Measurements from ENCODE around the gene GTF2IRD1.
"Not testable (repeated sequence)": the region's sequence is repeated elsewhere in the genome, so short reads cannot be mapped to it uniquely, and the experiment has no call there.

Gene GTF2IRD1

DNA sequence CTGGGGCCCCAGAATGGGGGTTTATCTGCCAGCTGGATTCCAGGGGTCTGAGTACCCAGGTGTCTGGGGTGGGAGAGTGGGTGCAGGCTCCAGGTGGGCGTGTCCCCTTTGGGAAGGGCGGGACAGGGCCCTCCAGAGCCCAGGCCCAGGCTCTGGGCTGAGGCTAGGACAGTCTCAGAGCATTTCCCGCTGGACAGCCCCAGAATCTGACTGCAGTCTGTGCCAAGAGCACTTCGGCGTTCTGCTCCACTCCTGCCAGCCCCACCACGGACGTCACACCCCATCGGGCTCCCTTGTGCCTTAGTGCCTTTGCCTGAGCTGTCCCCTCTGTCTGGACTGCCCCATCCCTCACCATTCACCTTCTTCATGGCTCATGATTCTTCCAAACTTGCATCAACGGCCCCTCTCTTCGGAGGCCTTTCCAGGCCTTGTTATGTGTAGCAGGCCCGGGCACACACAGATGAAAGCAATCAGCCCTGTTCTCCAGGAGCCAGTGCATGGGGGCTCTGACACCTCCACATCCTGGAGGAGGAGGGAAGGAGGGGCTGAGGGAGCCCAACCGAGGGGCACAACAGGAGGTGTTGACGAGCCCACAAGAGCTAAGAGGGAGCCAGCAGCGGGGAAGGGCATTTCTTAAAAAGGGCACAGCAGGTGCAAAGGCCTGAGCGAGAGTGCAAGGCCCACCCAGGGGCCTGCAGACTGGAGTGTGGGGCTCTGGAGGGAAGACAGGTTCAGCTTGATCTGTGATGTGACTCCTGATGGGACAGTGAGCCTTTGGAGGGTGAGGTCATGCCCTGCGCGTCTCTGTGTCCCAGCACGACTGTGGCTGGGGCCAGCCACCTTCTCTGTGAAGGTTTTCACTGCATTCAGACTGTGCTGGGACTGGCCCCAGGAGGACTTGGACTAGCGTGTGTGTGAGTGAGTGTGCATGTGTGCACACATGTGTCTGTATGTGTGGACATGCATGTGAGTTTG is 41.7 kb downstream of the GTF2IRD1 start:
- no peak for DNase-seq

- DNase-seq, result no peak
Observed at GRCh38 chr7:74496272-74496671, 42.6 kb downstream of the GTF2IRD1 start.

DNA sequence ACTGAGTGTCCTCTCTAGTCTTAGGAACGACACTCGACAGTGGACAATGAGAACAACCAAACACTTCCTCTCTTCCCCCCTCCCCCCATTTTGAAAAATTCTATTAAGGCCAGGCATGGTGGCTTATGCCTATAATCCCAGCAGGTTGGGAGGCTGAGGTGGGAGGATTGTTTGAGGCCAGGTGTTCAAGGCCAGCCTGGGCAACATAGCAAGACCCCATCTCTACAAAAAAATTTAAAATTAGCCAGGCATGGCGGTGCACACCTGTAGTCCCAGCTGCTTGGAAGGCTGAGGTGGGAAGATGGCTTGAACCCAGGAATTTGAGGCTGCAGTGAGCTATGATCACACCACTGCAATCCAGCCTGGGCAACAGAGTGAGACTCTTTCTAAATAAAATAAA is 43.1 kb downstream of the GTF2IRD1 start:
- DNase-seq, result not testable (repeated sequence)

- DNase-seq, result no peak
Observed at GRCh38 chr7:74498354-74498753, 44.6 kb downstream of the GTF2IRD1 start.

GRCh38 chr7:74498996-74499834 is 45.5 kb downstream of the GTF2IRD1 start:
- DNase-seq, result no peak

DNA sequence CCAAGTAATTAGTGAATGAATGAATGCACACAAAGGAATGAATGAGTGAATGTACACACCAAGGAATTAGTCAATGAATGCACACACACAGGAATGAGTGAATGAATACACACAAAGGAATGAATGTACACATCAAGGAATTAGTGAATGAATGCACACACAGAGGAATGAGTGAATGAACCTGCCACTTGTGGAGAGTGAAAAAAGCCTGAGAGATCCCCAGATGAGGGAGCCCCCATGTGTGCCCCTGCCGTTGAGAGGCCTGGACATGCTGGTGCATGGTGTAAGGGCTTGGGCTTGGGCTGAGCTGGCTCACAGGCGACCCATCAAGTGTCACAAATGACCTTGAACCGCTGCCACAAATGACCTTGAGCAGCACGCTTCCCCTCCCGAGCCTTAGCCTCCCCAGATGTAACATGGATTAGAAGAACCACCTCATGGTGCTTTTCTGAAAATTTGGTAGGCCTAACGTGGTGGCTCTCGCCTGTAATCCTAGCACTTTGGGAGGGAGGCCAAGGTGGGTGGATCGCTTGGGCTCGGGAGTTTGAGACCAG is 46.2 kb downstream of the GTF2IRD1 start:
- no peak for DNase-seq

DNA sequence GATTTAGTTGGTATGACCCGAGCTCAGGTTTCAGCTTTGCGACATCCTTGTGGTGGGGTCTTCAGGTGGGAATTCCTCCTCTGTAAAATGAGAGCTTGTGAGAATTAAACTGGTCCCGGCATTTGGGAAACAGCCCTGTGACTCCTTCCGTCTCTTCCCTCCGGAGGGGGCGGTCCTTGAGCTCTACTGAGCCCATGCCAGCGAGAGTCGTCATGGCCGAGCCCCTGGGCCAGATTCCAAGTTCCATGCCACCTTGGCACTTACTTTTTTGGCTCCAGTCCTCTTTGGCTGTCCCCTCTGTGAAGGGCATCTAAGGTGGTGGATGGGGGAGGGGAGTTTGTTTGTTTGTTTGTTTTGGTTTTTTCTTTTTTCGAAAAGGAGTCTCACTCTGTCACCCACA is 47.6 kb downstream of the GTF2IRD1 start:
- no peak for DNase-seq

GRCh38 chr7:74502216-74502891 is 48.6 kb downstream of the GTF2IRD1 start:
- DNase-seq, result no peak

DNA sequence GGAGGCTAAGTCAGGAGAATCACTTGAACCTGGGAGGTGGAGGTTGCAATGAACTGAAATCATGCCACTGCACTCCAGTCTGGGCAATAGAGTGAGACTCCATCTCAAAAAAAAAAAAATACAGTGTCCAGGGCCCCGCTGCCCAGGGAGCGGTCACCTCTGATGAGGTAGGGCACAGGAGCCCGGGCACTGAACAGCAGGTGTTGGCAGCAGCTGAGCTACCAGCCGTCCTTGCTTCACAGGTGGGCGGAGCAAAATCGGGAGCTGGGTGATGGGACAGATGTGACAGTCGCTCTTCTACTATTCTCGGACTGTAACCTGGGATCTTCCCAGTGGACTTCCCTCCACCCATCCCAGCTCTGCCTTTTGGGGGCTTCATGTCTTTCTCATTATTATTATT is 49.4 kb downstream of the GTF2IRD1 start:
- DNase-seq, result no peak

GRCh38 chr7:74503943-74504342 is 50.2 kb downstream of the GTF2IRD1 start:
- DNase-seq, result no peak

- no peak for DNase-seq
Observed at GRCh38 chr7:74505471-74506324, 52.0 kb downstream of the GTF2IRD1 start.

DNA sequence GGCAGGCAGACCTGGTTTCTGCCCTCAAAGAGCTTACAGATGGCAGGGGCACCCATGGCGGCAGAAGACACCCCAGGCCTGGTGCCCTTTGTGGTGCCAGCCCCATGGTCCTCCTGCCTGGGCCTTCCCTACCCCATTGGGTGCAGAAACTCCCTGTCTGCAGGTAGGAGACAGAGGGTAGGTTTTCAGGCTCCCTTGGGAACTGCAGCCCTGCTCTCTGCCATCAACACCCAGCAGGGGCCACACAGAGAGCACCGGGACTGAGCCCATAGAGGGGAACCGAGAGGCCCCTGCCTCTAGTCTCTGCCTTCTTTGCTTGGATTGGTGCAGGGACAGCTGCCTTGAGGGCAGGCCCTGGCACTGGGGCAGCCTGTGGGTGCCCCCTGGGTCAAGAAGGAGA is 52.6 kb downstream of the GTF2IRD1 start:
- DNase-seq, result no peak

- DNase-seq, result no peak
Observed at GRCh38 chr7:74507538-74508319, 54.0 kb downstream of the GTF2IRD1 start.

DNA sequence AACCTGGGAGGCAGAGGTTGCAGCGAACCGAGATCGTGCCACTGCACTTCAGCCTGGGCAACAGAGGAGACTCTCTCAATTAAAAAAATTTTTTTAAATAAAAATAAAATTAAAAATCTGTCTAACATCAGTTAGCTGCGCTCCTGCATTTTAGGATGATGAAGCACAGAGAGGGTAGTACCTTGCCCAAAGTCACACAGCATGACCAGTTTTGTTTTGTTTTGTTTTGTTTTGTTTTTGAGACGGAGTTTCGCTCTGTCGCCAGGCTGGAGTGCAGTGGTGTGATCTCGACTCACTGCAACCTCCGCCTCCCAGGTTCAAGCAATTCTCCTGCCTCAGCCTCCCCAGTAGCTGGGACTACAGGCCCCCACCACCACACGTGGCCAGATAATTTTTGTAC is 55.7 kb downstream of the GTF2IRD1 start:
- DNase-seq, result not testable (repeated sequence)

DNA sequence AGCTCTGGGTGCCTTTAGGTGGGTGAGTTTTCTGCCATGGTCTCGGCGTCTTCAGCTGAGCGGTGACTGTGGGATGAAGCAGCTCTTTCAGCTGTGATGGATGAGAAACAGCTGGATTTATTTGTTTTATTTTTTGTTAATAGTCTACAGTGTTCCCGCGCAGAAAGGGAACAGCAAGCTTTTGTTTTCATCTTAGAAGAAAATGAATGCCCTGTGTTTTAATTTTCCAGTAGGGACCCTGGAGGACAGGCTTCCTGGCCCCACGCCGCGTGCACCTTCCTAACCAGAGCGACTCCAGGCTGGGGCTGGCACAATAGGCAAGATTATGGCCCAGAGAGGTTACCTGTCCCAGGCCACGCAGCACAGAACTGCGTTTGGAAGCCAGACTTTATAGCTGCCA is 57.6 kb downstream of the GTF2IRD1 start:
- no peak for DNase-seq

- DNase-seq, result no peak
Observed at GRCh38 chr7:74512762-74513161, 59.1 kb downstream of the GTF2IRD1 start.

GRCh38 chr7:74514131-74514591 is 60.5 kb downstream of the GTF2IRD1 start:
- no peak for DNase-seq

DNA sequence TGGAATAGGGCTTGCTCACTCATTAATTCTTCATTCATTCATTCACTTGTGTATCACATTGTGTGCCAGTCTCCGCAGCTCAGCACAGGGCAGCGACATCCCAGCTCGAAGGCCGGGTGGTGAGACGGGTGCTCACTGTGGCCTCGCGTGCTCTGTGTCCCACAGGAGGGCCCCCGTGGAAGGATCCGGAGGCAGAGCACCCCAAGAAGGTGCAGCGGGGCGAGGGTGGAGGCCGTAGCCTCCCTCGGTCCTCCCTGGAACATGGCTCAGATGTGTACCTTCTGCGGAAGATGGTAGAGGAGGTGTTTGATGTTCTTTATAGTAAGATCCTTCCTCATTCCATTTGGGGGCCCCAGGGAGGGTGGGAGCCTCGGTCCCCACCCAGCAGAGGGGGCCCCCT is 61.6 kb downstream of the GTF2IRD1 start:
- DNase-seq, result no peak

GRCh38 chr7:74516214-74516613 is 62.5 kb downstream of the GTF2IRD1 start:
- DNase-seq, result no peak

- no peak for DNase-seq
Observed at GRCh38 chr7:74518041-74518440, 64.3 kb downstream of the GTF2IRD1 start.

- DNase-seq, result no peak
Observed at GRCh38 chr7:74518654-74519053, 64.9 kb downstream of the GTF2IRD1 start.

Measured in NK-92 treated with Interleukin-12 subunit alpha and Interleukin-12 subunit beta, amount 100 ng/mL, for 24 hours (cell line).